ENCODE measurements around the gene NBAS. TPM values are rescaled to one million over a fixed set of nuclear protein-coding genes. Genes with fewer than 3 reads are reported as not detected.

Gene NBAS
- total and polyA plus RNA-seq, 9 of the 15 experiments (the other 6 are each of a cell fraction or from before 2014, with no cell fraction given): 15.3 to 94.4 (median 69.9) TPM

DNA sequence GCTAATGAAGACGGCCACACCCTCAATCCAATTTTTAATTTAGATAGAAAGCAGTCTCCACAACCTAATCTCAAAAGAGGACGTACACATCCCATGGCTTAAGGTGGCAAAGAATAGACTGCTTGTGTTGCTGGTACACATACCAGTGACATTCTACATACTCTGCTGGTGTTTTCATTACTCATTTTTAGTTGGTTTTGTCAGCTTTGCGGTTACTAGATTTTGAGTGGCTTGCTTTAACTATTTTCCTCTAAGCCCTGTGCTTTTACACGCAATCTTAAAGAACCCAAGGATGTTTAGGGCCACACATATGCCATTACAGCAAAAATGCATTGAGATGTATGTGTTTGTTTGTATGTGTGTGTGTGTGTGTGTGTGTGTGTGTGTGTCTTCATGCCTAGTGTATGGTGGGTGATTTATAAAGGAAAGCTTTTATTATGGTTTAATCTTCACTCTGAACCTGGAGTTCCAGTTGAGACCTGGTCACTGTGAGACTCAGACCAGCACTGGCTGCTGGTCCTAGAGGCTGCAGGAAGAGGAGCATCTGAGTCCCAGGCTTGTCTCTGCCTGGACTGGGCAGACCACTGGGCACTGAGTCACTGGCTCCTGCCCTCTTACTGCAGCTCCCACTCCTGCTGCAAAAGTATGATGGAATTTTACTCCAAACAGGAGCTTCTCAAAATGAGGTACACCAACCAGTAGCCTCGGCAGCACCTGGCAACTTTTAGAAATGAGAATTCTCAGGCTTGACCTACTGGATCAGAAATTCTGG is 415.9 kb downstream of the NBAS start:
- FAIRE-seq (no peak), ATAC-seq (no peak), DNase-seq (ENCODE audit: extremely low read depth in 1 of 4, low spot score in 3 of 4) (no peak)
- no peak overlapping the region for H2AFZ ChIP-seq (ENCODE audit: low read depth, low read length)
- no peaks in the 10 kb centered on the region; a peak in 1 of 5 replicates for H3K4me1 ChIP-seq (replicated peaks in 1 of 2; ENCODE audit: control insufficient read depth in 2 of 2, insufficient read depth in 2 of 2, low read length in 2 of 2)
- H3K4me2 ChIP-seq (ENCODE audit: insufficient read depth, low read length): no peak overlapping the region
- BruUV-seq (replicated peaks): no TSS peak
- no peaks in the 10 kb centered on the region for H3K36me3 ChIP-seq (ENCODE audit: control insufficient read depth, insufficient read depth, low read length)
- POLR2A ChIA-PET: interaction anchor here (1.0 to 1.2 kb wide), 3 partner anchors 10 to 20 kb away, joined by 3 read pairs; no protein-coding TSS in a partner anchor
- intact Hi-C loops (cut with micrococcal nuclease): no loop called here
- no peak overlapping the region for H3K4me3 ChIP-seq
- no peaks in the 10 kb centered on the region for H3K9me3 ChIP-seq (replicated peaks; ENCODE audit: control insufficient read depth, insufficient read depth, low read depth, low read length)
- no peaks in the 10 kb centered on the region for H3K79me2 ChIP-seq (ENCODE audit: control insufficient read depth, insufficient read depth, low read length)
- H3K9me1 ChIP-seq (ENCODE audit: control insufficient read depth, insufficient read depth, low read length): no peaks in the 10 kb centered on the region
- TF ChIP-seq ZNF133 (CRISPR knock-in tag; IDR thresholded peaks at IDR 0.05) (no peak), TCF7L2 (IDR thresholded peaks at IDR 0.05; ENCODE audit: low read depth, low read length) (no peak), HNRNPLL (IDR thresholded peaks at IDR 0.05; ENCODE audit: low read depth, low read length, poor library complexity, severe bottlenecking) (no peak), TCF7 (IDR thresholded peaks at IDR 0.05; ENCODE audit: borderline replicate concordance) (no peak), TSC22D4 (tag; IDR thresholded peaks at IDR 0.05) (no peak), U2AF1 (optimal IDR thresholded peaks at IDR 0.05; ENCODE audit: low read depth, low read length) (no peak), NCOR1 (IDR thresholded peaks at IDR 0.05) (no peak), DIDO1 (tag; IDR thresholded peaks at IDR 0.05; ENCODE audit: low read depth) (no peak), STAT5A (IDR thresholded peaks at IDR 0.05; ENCODE audit: borderline replicate concordance, low read length) (no peak), FIP1L1 (IDR thresholded peaks at IDR 0.05; ENCODE audit: low read depth, low read length, poor library complexity, severe bottlenecking) (no peak), NELFE (IDR thresholded peaks at IDR 0.05; ENCODE audit: insufficient read depth, insufficient read length) (no peak), MBD2 (IDR thresholded peaks at IDR 0.05; ENCODE audit: borderline replicate concordance, low read depth) (no peak)
- TF ChIP-seq, protein P1, sequence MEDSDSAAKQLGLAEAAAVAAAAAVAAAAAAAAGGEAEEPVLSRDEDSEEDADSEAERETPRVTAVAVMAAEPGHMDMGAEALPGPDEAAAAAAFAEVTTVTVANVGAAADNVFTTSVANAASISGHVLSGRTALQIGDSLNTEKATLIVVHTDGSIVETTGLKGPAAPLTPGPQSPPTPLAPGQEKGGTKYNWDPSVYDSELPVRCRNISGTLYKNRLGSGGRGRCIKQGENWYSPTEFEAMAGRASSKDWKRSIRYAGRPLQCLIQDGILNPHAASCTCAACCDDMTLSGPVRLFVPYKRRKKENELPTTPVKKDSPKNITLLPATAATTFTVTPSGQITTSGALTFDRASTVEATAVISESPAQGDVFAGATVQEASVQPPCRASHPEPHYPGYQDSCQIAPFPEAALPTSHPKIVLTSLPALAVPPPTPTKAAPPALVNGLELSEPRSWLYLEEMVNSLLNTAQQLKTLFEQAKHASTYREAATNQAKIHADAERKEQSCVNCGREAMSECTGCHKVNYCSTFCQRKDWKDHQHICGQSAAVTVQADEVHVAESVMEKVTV (CRISPR knock-in tag; IDR thresholded peaks at IDR 0.05): no peak
- TF ChIP-seq, protein P2, sequence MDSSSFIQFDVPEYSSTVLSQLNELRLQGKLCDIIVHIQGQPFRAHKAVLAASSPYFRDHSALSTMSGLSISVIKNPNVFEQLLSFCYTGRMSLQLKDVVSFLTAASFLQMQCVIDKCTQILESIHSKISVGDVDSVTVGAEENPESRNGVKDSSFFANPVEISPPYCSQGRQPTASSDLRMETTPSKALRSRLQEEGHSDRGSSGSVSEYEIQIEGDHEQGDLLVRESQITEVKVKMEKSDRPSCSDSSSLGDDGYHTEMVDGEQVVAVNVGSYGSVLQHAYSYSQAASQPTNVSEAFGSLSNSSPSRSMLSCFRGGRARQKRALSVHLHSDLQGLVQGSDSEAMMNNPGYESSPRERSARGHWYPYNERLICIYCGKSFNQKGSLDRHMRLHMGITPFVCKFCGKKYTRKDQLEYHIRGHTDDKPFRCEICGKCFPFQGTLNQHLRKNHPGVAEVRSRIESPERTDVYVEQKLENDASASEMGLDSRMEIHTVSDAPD (CRISPR knock-in tag; IDR thresholded peaks at IDR 0.05): no peak
- TF ChIP-seq, protein P3, sequence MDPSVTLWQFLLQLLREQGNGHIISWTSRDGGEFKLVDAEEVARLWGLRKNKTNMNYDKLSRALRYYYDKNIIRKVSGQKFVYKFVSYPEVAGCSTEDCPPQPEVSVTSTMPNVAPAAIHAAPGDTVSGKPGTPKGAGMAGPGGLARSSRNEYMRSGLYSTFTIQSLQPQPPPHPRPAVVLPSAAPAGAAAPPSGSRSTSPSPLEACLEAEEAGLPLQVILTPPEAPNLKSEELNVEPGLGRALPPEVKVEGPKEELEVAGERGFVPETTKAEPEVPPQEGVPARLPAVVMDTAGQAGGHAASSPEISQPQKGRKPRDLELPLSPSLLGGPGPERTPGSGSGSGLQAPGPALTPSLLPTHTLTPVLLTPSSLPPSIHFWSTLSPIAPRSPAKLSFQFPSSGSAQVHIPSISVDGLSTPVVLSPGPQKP (CRISPR knock-in tag; IDR thresholded peaks at IDR 0.05): no peak
- H4K20me1 ChIP-seq (replicated peaks; ENCODE audit: control insufficient read depth, insufficient read depth, low read length): no peaks in the 10 kb centered on the region
- CTCF ChIA-PET (ENCODE audit: low intra/inter-chr PET ratio): no interaction called here
- no peak overlapping the region for H3K9ac ChIP-seq (ENCODE audit: insufficient read depth in 1 of 2, low read depth in 2 of 2, low read length in 2 of 2)
- H3K27ac ChIP-seq (ENCODE audit: extremely low read depth, low read depth, low read length): no peak overlapping the region
- WGBS (ENCODE audit: insufficient coverage, low coverage, missing lambda C conversion rate): 3% methylated on average over 5 of the region's 5 CpGs
- in situ Hi-C loops (cut with MboI): no loop called here
- H3K27me3 ChIP-seq (ENCODE audit: control insufficient read depth in 2 of 2, insufficient read depth in 2 of 2, low read length in 2 of 2): peaks cover 0 to 27% of the 10 kb centered on the region in 2 experiments; a peak in 2 of 5 replicates

Measured in K562 (cell line).